Stomach smooth muscle (tissue), 2 donors: ENCODE measurements around the gene SLC39A9.
"Not testable (repeated sequence)": the region's sequence is repeated elsewhere in the genome, so short reads cannot be mapped to it uniquely, and the experiment has no call there.

Experiments
- H3K27ac ChIP-seq: one replicate; pipeline ENCODE4 v1.7.0; 2013; ENCODE audit warnings: mild to moderate bottlenecking, low read length, inconsistent platforms
- H3K27me3 ChIP-seq, 2 donors: one replicate each; pipeline ENCODE4 v1.7.0; 2013; ENCODE audit warnings: low read length in 2 of 2; ENCODE audit not compliant: insufficient read depth in 2 of 2, control insufficient read depth in 1 of 2
- H3K36me3 ChIP-seq, 2 donors: one replicate each; pipeline ENCODE4 v1.7.0; 2013; ENCODE audit warnings: low read length in 2 of 2; ENCODE audit not compliant: control insufficient read depth in 2 of 2, insufficient read depth in 2 of 2
- H3K4me1 ChIP-seq: one replicate; pipeline ENCODE4 v1.7.0; 2013; ENCODE audit warnings: low read length; ENCODE audit not compliant: control insufficient read depth, insufficient read depth
- H3K4me3 ChIP-seq, 2 donors: one replicate each; pipeline ENCODE4 v1.7.0; 2013; ENCODE audit warnings: low read length in 2 of 2
- H3K9ac ChIP-seq, 2 donors: one replicate each; pipeline ENCODE4 v1.7.0; 2013; ENCODE audit warnings: low read length in 2 of 2, mild to moderate bottlenecking in 1 of 2
- H3K9me3 ChIP-seq, 2 donors: one replicate each; pipeline ENCODE4 v1.7.0; 2013; ENCODE audit warnings: low read length in 2 of 2; ENCODE audit not compliant: control insufficient read depth in 2 of 2
- donor health status: healthy.
- donor health status: Pancreatic carcinoma.

The SLC39A9 gene

GRCh38 chr14:69416087-69416486 is 17.6 kb downstream of the SLC39A9 start:
- not testable (repeated sequence) for H3K36me3 ChIP-seq, H3K9ac ChIP-seq, H3K4me3 ChIP-seq

GRCh38 chr14:69423279-69423678 is 24.8 kb downstream of the SLC39A9 start:
- Histone ChIP-seq H3K9me3 (peaks cover 0 to 4% of the 10 kb centered on the region in 2 donors), H3K4me3 (no peak overlapping the region), H3K36me3 (peaks cover 9 to 11% of the 10 kb centered on the region in 2 donors), H3K27me3 (no peaks in the 10 kb centered on the region), H3K9ac (no peak overlapping the region), H3K4me1 (no peaks in the 10 kb centered on the region), H3K27ac (no peak overlapping the region)

More at GRCh38 chr14:69416087-69416486, 17.6 kb downstream of the SLC39A9 start:
- not testable (repeated sequence) for H3K27me3 ChIP-seq, H3K27ac ChIP-seq, H3K9me3 ChIP-seq, H3K4me1 ChIP-seq

- Histone ChIP-seq H3K9me3 (peaks cover 0 to 4% of the 10 kb centered on the region in 2 donors), H3K4me3 (no peak overlapping the region), H3K27ac (no peak overlapping the region), H3K9ac (no peak overlapping the region), H3K36me3 (peaks cover 9 to 11% of the 10 kb centered on the region in 2 donors), H3K4me1 (no peaks in the 10 kb centered on the region), H3K27me3 (no peaks in the 10 kb centered on the region)
These were observed 25.8 kb downstream of the SLC39A9 start for GRCh38 chr14:69424149-69424923.

GRCh38 chr14:69427596-69427995 is 29.1 kb downstream of the SLC39A9 start:
- peaks cover 11 to 12% of the 10 kb centered on the region in 2 donors for H3K36me3 ChIP-seq
- no peak overlapping the region for H3K9ac ChIP-seq
- no peak overlapping the region for H3K27ac ChIP-seq
- no peak overlapping the region for H3K4me3 ChIP-seq
- H3K4me1 ChIP-seq, result no peaks in the 10 kb centered on the region
- no peaks in the 10 kb centered on the region for H3K27me3 ChIP-seq
- H3K9me3 ChIP-seq, result no peaks in the 10 kb centered on the region

- Histone ChIP-seq H3K27me3 (no peaks in the 10 kb centered on the region), H3K36me3 (peaks cover 11 to 12% of the 10 kb centered on the region in 2 donors)
These were observed 30.0 kb downstream of the SLC39A9 start for GRCh38 chr14:69428289-69428998.

GRCh38 chr14:69429643-69430042 is 31.2 kb downstream of the SLC39A9 start:
- no peak overlapping the region for H3K27ac ChIP-seq

More at GRCh38 chr14:69428289-69428998, 30.0 kb downstream of the SLC39A9 start:
- H3K4me1 ChIP-seq, result no peaks in the 10 kb centered on the region
- H3K9me3 ChIP-seq, result no peaks in the 10 kb centered on the region
- H3K9ac ChIP-seq, result no peak overlapping the region
- H3K27ac ChIP-seq, result no peak overlapping the region
- no peak overlapping the region for H3K4me3 ChIP-seq

GRCh38 chr14:69430306-69430939 is 31.9 kb downstream of the SLC39A9 start:
- Histone ChIP-seq H3K4me1 (no peaks in the 10 kb centered on the region), H3K4me3 (no peak overlapping the region), H3K27me3 (no peaks in the 10 kb centered on the region), H3K36me3 (peaks cover 7 to 12% of the 10 kb centered on the region in 2 donors), H3K27ac (no peak overlapping the region), H3K9me3 (no peaks in the 10 kb centered on the region), H3K9ac (no peak overlapping the region)

More at GRCh38 chr14:69429643-69430042, 31.2 kb downstream of the SLC39A9 start:
- Histone ChIP-seq H3K36me3 (peaks cover 11 to 12% of the 10 kb centered on the region in 2 donors), H3K27me3 (no peaks in the 10 kb centered on the region), H3K4me1 (no peaks in the 10 kb centered on the region), H3K9ac (no peak overlapping the region), H3K9me3 (no peaks in the 10 kb centered on the region), H3K4me3 (no peak overlapping the region)

- Histone ChIP-seq H3K9ac (no peak overlapping the region), H3K4me3 (no peak overlapping the region), H3K27ac (no peak overlapping the region), H3K4me1 (no peaks in the 10 kb centered on the region), H3K9me3 (no peaks in the 10 kb centered on the region), H3K27me3 (no peaks in the 10 kb centered on the region), H3K36me3 (peaks cover 0 to 3% of the 10 kb centered on the region in 2 donors)
These were observed 33.9 kb downstream of the SLC39A9 start for GRCh38 chr14:69432364-69432763.

GRCh38 chr14:69439521-69440270 is 41.2 kb downstream of the SLC39A9 start:
- Histone ChIP-seq H3K27me3 (no peaks in the 10 kb centered on the region), H3K4me3 (no peak overlapping the region), H3K9me3 (no peaks in the 10 kb centered on the region), H3K4me1 (no peaks in the 10 kb centered on the region), H3K9ac (no peak overlapping the region), H3K27ac (no peak overlapping the region), H3K36me3 (peaks cover 0 to 8% of the 10 kb centered on the region in 2 donors)

GRCh38 chr14:69441948-69442347 is 43.5 kb downstream of the SLC39A9 start:
- Histone ChIP-seq H3K9ac (no peak overlapping the region), H3K4me1 (no peaks in the 10 kb centered on the region), H3K27ac (no peak overlapping the region), H3K36me3 (peaks cover 0 to 8% of the 10 kb centered on the region in 2 donors), H3K9me3 (no peaks in the 10 kb centered on the region), H3K27me3 (no peaks in the 10 kb centered on the region), H3K4me3 (no peak overlapping the region)
